Stimulated activated CD4-positive, alpha-beta T cell treated with anti-CD3 and anti-CD28 coated beads, Interleukin-4, amount 100 ng/mL, for 1 hour (primary cell): ENCODE results near the gene SFXN4.
"Not testable (repeated sequence)": the region's sequence is repeated elsewhere in the genome, so short reads cannot be mapped to it uniquely, and the experiment has no call there.

Source experiments
- DNase-seq: peaks from one replicate; pipeline ENCODE4 v3.0.0-alpha.2; 2020

The SFXN4 gene

GRCh38 chr10:119190353-119190752 lies 24.8 kb upstream of the SFXN4 start:
- DNase-seq: no peak

GRCh38 chr10:119189811-119190282 lies 24.3 kb upstream of the SFXN4 start:
- no peak for DNase-seq

GRCh38 chr10:119183664-119184412 lies 18.3 kb upstream of the SFXN4 start:
- no peak for DNase-seq

DNA sequence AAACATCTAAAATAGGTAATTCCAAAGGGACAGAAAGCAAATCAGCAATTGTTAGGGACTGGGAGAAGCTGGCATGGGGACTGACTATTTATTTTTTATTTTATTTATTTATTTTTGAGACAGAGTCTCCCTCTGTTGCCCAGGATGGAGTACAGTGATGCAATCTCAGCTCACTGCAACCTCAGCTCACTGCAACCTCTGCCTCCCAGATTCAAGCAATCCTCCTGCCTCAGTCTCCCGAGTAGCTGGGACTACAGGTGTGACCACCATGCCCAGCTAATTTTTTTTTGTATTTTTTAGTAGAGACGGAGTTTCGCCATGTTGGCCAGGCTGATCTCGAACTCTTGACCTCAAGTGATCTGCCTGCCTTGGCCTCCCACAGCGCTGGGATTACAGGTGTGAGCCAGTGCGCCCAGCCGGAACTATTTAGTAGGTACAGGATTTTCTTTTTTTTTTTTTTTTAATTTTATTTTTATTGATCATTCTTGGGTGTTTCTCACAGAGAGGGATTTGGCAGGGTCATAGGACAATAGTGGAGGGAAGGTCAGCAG lies 15.4 kb upstream of the SFXN4 start:
- not testable (repeated sequence) for DNase-seq

DNA sequence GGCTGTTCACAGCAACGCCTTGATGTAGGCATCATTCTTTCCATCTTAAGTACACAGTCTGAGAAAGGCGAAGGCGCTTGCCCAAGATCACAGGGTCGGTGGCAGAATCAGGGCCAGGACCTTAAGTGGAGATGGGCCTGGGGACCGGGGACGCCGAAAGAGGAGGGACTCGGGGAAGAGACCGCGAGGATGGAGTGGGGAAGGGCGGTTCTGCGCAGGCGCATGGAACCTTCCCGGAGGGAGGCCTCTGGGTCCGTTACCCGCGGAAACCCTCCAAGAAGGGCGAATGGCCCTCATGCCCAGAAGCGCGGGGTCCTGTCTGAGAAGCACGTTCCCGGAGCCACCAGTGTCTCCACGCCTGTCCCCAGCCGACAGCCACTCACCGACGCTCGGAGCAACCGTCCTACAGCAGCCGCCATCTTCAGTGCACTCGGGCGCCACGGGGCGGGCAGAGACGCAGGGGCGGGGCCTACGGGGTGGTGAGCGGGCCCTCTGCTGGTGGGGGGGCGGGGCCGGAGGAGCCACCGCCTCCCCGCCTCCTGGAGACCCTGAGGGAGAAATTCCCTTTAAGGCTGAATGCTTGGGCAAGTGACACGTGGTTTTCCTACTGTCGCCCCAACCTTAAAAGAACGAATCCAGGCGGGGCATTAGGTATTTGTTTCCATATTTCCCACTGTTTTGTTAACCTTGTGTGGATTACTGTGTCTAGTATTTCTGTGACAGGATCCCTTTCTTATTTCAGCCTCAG lies 13.0 kb upstream of the SFXN4 start, which contains the start of gene PRDX3:
Gene PRDX3 (minus strand): TSS at position 441 of the 748 bp plus-strand sequence. CDS start 22 bp downstream, at position 419.
- peak; percentile 97 for DNase-seq

DNA sequence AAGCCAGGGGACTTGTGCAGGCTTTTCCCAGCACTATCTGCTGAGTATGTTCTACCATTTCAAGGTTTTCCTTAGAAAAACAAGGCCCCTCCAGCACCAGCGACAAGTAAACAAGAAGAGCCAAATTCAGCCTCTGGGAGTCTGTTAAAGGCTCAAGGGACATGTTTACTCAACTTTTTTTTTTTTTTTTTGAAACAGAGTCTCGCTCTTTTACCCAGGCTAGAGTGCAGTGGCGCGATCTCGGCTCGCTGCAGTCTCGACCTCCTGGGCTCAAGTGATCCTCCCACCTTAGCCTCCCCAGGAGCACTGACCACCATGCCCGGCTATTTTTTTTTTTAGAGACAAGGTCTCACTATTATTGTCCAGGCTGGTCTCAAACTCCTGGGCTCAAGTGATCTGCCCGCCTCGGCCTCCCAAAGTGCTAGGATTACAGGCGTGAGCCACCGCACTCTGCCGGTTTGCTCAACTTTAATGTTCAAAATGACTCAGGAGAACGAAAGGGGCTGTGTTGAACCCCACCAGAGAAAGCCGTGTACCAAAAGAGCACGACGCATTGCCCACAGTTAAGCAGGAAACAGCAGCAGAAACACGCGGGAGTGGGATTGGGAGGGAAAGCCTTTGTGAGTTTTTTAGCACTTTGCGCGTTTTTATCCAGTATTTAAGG lies 12.3 kb upstream of the SFXN4 start:
- DNase-seq: peak; percentile 32

DNA sequence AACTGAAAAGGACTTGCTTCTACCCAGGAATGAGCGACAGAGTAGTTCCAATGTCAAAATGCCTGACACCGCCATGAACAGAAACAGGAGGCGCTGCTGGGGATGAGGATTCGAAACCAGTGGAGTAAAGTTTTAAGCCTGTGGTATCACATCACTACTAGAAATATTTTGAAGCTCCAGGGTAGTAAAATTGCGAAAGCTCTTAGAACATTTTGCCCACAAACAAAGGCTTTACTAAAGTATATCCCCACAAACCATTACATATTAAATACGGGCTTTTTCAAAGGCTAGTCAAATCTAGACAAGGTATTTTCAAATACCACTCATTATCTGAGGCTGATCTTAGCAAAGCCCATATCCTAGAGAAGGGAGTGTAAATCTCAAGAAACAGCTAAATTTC lies 10.7 kb upstream of the SFXN4 start:
- DNase-seq: no peak

- DNase-seq: no peak
Observed at GRCh38 chr10:119174109-119174508, 8.6 kb upstream of the SFXN4 start.

- DNase-seq: no peak
Observed at GRCh38 chr10:119167041-119167440, 1.5 kb upstream of the SFXN4 start.

GRCh38 chr10:119166564-119166963 lies 1.1 kb upstream of the SFXN4 start:
- DNase-seq: no peak

- DNase-seq: no peak
Observed at GRCh38 chr10:119166118-119166500, 595 bp upstream of the SFXN4 start.

DNA sequence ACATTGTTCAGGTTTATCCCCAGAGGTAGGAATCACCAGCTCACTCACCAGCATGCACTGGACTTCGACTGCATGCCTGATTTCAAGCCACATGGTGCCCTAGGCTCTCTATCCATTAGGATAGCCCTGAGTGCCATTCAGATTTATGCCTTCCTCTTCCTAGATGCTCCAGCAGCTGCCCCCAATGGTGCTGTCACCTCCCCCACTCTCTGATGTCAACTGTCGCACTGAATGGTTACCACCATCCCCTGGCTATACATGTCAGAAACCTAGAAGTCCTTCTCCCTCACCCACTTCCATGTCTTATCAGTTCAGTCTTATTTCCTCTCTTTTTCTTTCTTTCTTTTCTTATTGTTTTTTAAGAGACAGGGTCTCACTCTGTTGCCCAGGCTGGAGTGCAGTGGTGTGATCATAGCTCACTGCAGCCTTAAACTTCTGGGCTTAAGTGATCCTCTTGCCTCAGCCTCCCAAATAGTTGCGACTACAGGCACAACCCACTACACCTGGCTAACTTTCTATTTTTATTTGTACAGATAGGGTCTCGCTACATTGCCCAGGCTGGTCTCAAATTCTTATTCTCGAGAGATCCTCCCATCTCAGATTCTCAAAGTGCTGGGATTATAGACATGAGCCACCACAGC lies 2.9 kb downstream of the SFXN4 start:
- DNase-seq: no peak

- no peak for DNase-seq
Observed at GRCh38 chr10:119161680-119162451, 3.6 kb downstream of the SFXN4 start.

- DNase-seq: no peak
Observed at GRCh38 chr10:119159332-119159731, 6.2 kb downstream of the SFXN4 start.

DNA sequence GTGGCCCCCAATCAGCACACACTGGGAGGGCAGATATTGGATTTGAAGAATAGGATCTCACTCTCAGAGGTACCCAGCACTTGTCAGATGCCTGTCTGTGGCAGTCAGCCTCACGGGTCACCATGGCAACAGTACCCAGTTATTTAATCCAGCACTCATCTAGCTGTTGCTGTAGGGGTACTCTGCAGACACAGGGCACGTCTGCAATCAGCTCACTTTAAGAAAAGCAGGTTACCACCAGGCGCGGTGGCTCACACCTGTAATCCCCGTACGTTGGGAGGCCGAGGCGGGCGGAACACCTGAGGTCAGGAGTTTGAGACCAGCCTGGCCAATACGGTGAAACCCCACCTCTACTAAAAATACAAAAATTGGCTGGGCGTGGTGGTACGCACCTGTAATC lies 11.9 kb downstream of the SFXN4 start:
- DNase-seq: no peak

DNA sequence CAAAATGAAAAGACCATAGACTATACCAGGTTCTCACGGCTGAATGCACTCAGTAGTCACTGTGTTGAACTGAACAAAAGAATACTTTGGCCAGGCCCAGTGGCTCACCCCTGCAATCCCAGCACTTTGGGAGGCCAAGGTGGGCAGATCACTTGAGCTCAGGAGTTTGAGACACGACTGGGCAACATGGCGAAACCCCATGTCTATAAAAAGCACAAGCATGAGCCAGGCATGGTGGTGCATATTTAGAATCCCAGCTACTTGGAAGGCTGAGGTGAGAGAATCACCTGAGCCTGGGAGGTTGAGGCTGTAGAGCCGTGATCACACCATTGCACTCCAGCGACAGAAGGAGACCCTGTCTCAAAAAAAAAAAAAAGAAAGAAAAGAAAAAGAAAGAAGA lies 12.5 kb downstream of the SFXN4 start:
- DNase-seq: no peak

DNA sequence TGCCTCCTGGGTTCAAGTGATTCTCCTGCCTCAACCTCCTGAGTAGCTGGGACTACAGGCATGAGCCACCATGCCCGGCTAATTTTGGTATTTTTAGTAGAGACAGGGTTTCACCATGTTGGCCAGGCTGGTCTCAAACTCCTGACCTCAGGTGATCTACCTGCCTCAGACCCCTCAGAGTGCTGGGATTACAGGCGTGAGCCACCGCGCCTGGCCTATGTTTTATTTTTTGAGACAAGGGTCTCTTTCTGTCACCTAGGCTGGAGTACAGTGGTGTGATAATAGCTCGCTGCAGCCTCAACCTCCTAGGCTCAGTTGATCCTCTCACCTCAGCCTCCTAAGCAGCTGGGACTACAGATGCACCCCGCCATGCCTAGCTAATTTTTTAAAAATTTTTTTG lies 13.9 kb downstream of the SFXN4 start:
- not testable (repeated sequence) for DNase-seq

- no peak for DNase-seq
Observed at GRCh38 chr10:119149729-119150128, 15.8 kb downstream of the SFXN4 start.

GRCh38 chr10:119149157-119149556 lies 16.4 kb downstream of the SFXN4 start:
- no peak for DNase-seq

GRCh38 chr10:119143657-119144056 lies 21.9 kb downstream of the SFXN4 start:
- no peak for DNase-seq

GRCh38 chr10:119140603-119141245 lies 24.8 kb downstream of the SFXN4 start:
- no peak for DNase-seq
